Measurements from ENCODE around the gene ETV3L. TPM values are rescaled to one million over a fixed set of nuclear protein-coding genes. Genes with fewer than 3 reads are reported as not detected.

Gene ETV3L
- total and polyA plus RNA-seq, 2 experiments from 2014 or later, result not detected

GRCh38 chr1:157087030-157087429 is 12.6 kb downstream of the ETV3L start:
- Histone ChIP-seq H3K9me2 (ENCODE audit: insufficient read depth) (no peaks in the 10 kb centered on the region), H3K9ac (no peak overlapping the region), H3K4me2 (ENCODE audit: unreplicated experiment) (no peak overlapping the region), H4K20me1 (ENCODE audit: insufficient read depth) (no peaks in the 10 kb centered on the region), H3K4me3 (no peak overlapping the region), H3K27ac (no peak overlapping the region), H3K9me3 (ENCODE audit: low read depth) (no peaks in the 10 kb centered on the region), H3K4me1 (ENCODE audit: insufficient read depth) (peaks cover 8% of the 10 kb centered on the region), H2AFZ (no peak overlapping the region), H3F3A (ENCODE audit: insufficient read depth) (0 out of 2 replicates have a peak, but pooled peaks cover 8% of the 10 kb centered on the region), H3K36me3 (ENCODE audit: low read depth) (no peaks in the 10 kb centered on the region), H3K79me2 (ENCODE audit: insufficient read depth) (no peaks in the 10 kb centered on the region), H3K27me3 (replicated peaks; ENCODE audit: insufficient read depth) (no peaks in the 10 kb centered on the region; the same call in 1 of the 2 replicates)
- in situ Hi-C loops (cut with MboI), result no loop called here
- WGBS, 2 experiments (ENCODE audit: low coverage in 1 of 2, low lambda C conversion rate in 2 of 2, missing lambda C conversion rate in 2 of 2), result 67 to 73% methylated on average over 5 of the region's 5 CpGs
- TF ChIP-seq EZH2phosphoT487 (IDR thresholded peaks at IDR 0.05; ENCODE audit: insufficient read depth, low read depth), result no peak
- no peak for TF ChIP-seq EZH2 (IDR thresholded peaks at IDR 0.05; ENCODE audit: insufficient read depth, poor library complexity, severe bottlenecking)
- DNase-seq, result no peak

- Histone ChIP-seq H3K9ac (no peak overlapping the region), H3K4me1 (ENCODE audit: insufficient read depth) (peaks cover 8% of the 10 kb centered on the region), H3K9me3 (ENCODE audit: low read depth) (no peaks in the 10 kb centered on the region), H2AFZ (no peak overlapping the region), H3K27ac (no peak overlapping the region), H3K9me2 (ENCODE audit: insufficient read depth) (no peaks in the 10 kb centered on the region), H3K36me3 (ENCODE audit: low read depth) (no peaks in the 10 kb centered on the region), H4K20me1 (ENCODE audit: insufficient read depth) (no peaks in the 10 kb centered on the region), H3K79me2 (ENCODE audit: insufficient read depth) (no peaks in the 10 kb centered on the region), H3F3A (ENCODE audit: insufficient read depth) (0 out of 2 replicates have a peak, but pooled peaks cover 8% of the 10 kb centered on the region), H3K27me3 (replicated peaks; ENCODE audit: insufficient read depth) (no peaks in the 10 kb centered on the region; the same call in 1 of the 2 replicates), H3K4me3 (no peak overlapping the region), H3K4me2 (ENCODE audit: unreplicated experiment) (no peak overlapping the region)
- 72 to 78% methylated on average over 6 of the region's 6 CpGs for WGBS, 2 experiments (ENCODE audit: low coverage in 1 of 2, low lambda C conversion rate in 2 of 2, missing lambda C conversion rate in 2 of 2)
- TF ChIP-seq EZH2 (IDR thresholded peaks at IDR 0.05; ENCODE audit: insufficient read depth, poor library complexity, severe bottlenecking), result no peak
- TF ChIP-seq EZH2phosphoT487 (IDR thresholded peaks at IDR 0.05; ENCODE audit: insufficient read depth, low read depth), result no peak
- in situ Hi-C loops (cut with MboI), result no loop called here
- DNase-seq, result no peak
These were observed 13.3 kb downstream of the ETV3L start for GRCh38 chr1:157086299-157086698.

- H3K36me3 ChIP-seq (ENCODE audit: low read depth), result no peaks in the 10 kb centered on the region
- no peaks in the 10 kb centered on the region for H3K79me2 ChIP-seq (ENCODE audit: insufficient read depth)
- 69 to 73% methylated on average over 5 of the region's 5 CpGs for WGBS, 2 experiments (ENCODE audit: low coverage in 1 of 2, low lambda C conversion rate in 2 of 2, missing lambda C conversion rate in 2 of 2)
- H2AFZ ChIP-seq, result no peak overlapping the region
- H3K9ac ChIP-seq, result no peak overlapping the region
- in situ Hi-C loops (cut with MboI), result no loop called here
- TF ChIP-seq EZH2 (IDR thresholded peaks at IDR 0.05; ENCODE audit: insufficient read depth, poor library complexity, severe bottlenecking) (no peak), EZH2phosphoT487 (IDR thresholded peaks at IDR 0.05; ENCODE audit: insufficient read depth, low read depth) (no peak)
- H3K9me3 ChIP-seq (ENCODE audit: low read depth), result no peaks in the 10 kb centered on the region
- H3F3A ChIP-seq (ENCODE audit: insufficient read depth), result 0 out of 2 replicates have a peak, but pooled peaks cover 2% of the 10 kb centered on the region
- no peak overlapping the region for H3K4me3 ChIP-seq
- no peaks in the 10 kb centered on the region; the same call in 1 of the 2 replicates for H3K27me3 ChIP-seq (replicated peaks; ENCODE audit: insufficient read depth)
- H3K4me1 ChIP-seq (ENCODE audit: insufficient read depth), result peaks cover 2% of the 10 kb centered on the region
- no peak overlapping the region for H3K4me2 ChIP-seq (ENCODE audit: unreplicated experiment)
- no peaks in the 10 kb centered on the region for H3K9me2 ChIP-seq (ENCODE audit: insufficient read depth)
- H4K20me1 ChIP-seq (ENCODE audit: insufficient read depth), result no peaks in the 10 kb centered on the region
- no peak overlapping the region for H3K27ac ChIP-seq
- peak; percentile 20 for DNase-seq
These were observed 14.2 kb downstream of the ETV3L start for GRCh38 chr1:157085421-157085820.

GRCh38 chr1:157084720-157085119 is 14.9 kb downstream of the ETV3L start:
- Histone ChIP-seq H3K9me3 (ENCODE audit: low read depth) (no peaks in the 10 kb centered on the region), H3K79me2 (ENCODE audit: insufficient read depth) (no peaks in the 10 kb centered on the region), H2AFZ (no peak overlapping the region), H4K20me1 (ENCODE audit: insufficient read depth) (no peaks in the 10 kb centered on the region), H3K9ac (no peak overlapping the region), H3K27me3 (replicated peaks; ENCODE audit: insufficient read depth) (no peaks in the 10 kb centered on the region; the same call in 1 of the 2 replicates), H3K4me2 (ENCODE audit: unreplicated experiment) (no peak overlapping the region), H3F3A (ENCODE audit: insufficient read depth) (no peaks in the 10 kb centered on the region), H3K4me1 (ENCODE audit: insufficient read depth) (no peaks in the 10 kb centered on the region), H3K4me3 (no peak overlapping the region), H3K9me2 (ENCODE audit: insufficient read depth) (no peaks in the 10 kb centered on the region), H3K36me3 (ENCODE audit: low read depth) (no peaks in the 10 kb centered on the region), H3K27ac (no peak overlapping the region)
- TF ChIP-seq EZH2 (IDR thresholded peaks at IDR 0.05; ENCODE audit: insufficient read depth, poor library complexity, severe bottlenecking) (no peak), EZH2phosphoT487 (IDR thresholded peaks at IDR 0.05; ENCODE audit: insufficient read depth, low read depth) (no peak)
- no peak for DNase-seq
- 63 to 66% methylated on average over 5 of the region's 5 CpGs for WGBS, 2 experiments (ENCODE audit: low coverage in 1 of 2, low lambda C conversion rate in 2 of 2, missing lambda C conversion rate in 2 of 2)
- in situ Hi-C loops (cut with MboI), result no loop called here

- Histone ChIP-seq H3K27me3 (replicated peaks; ENCODE audit: insufficient read depth) (no peaks in the 10 kb centered on the region; the same call in 1 of the 2 replicates), H3K36me3 (ENCODE audit: low read depth) (no peaks in the 10 kb centered on the region), H3K9me3 (ENCODE audit: low read depth) (no peaks in the 10 kb centered on the region), H3F3A (ENCODE audit: insufficient read depth) (no peaks in the 10 kb centered on the region), H3K4me3 (no peak overlapping the region), H3K79me2 (ENCODE audit: insufficient read depth) (no peaks in the 10 kb centered on the region), H3K27ac (no peak overlapping the region), H3K9ac (no peak overlapping the region), H3K4me1 (ENCODE audit: insufficient read depth) (no peaks in the 10 kb centered on the region), H4K20me1 (ENCODE audit: insufficient read depth) (no peaks in the 10 kb centered on the region), H3K4me2 (ENCODE audit: unreplicated experiment) (no peak overlapping the region), H2AFZ (no peak overlapping the region), H3K9me2 (ENCODE audit: insufficient read depth) (no peaks in the 10 kb centered on the region)
- 46 to 56% methylated on average over 5 of the region's 5 CpGs for WGBS, 2 experiments (ENCODE audit: low coverage in 1 of 2, low lambda C conversion rate in 2 of 2, missing lambda C conversion rate in 2 of 2)
- TF ChIP-seq EZH2 (IDR thresholded peaks at IDR 0.05; ENCODE audit: insufficient read depth, poor library complexity, severe bottlenecking), result no peak
- DNase-seq, result no peak
- in situ Hi-C loops (cut with MboI), result no loop called here
These were observed 17.9 kb downstream of the ETV3L start for GRCh38 chr1:157081707-157082106.

Data from GM23248 (cell line).